Measurements from ENCODE around the gene RALGDS.

GRCh38 chr9:133111808-133112662, 9.0 kb downstream of the RALGDS start:
- TF ChIP-seq JUND (IDR thresholded peaks at IDR 0.05) = no peak
- no peak for TF ChIP-seq POLR2AphosphoS5 (IDR thresholded peaks at IDR 0.05; ENCODE audit: low read depth, low read length)
